EH (cell line): ENCODE data around the gene MT1F.
"Not testable (repeated sequence)": the region's sequence is repeated elsewhere in the genome, so short reads cannot be mapped to it uniquely, and the experiment has no call there.

Experiments used
- DNase-seq: peaks from one replicate; pipeline ENCODE4 v3.0.0-alpha.2; 2015; ENCODE audit warnings: low read depth

The MT1F gene

GRCh38 chr16:56672761-56673536 lies 15.2 kb downstream of the MT1F start:
- DNase-seq, result no peak

- peak; percentile 41 for DNase-seq
These were observed 16.2 kb downstream of the MT1F start for GRCh38 chr16:56673921-56674320.

GRCh38 chr16:56674570-56674969 lies 16.8 kb downstream of the MT1F start:
- DNase-seq, result not testable (repeated sequence)

DNA sequence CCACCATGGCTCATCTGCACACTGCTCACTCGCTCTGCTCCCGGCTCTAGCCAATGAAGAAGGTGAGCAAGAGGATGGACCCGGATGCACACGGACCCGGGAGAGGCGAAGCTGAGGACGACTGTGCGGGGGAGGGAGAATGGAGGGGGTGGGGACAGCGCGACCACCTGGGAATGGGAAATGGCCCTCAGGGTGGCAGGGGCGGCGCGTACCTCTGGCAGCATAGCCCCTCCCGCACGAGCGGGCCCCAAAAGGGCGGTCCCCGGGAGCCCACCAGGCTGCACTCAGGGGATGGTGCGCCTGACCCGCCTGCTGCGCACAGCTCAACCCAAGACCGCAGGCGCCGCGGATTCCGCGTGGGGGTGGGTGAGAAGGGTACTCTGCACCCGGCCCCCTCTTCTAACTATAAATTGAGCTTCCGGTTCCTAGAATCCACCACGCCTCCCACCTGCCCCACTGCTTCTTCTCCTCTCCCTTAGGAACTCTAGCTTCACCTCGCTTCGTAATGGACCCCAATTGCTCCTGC lies 18.0 kb downstream of the MT1F start:
- DNase-seq, result no peak

DNA sequence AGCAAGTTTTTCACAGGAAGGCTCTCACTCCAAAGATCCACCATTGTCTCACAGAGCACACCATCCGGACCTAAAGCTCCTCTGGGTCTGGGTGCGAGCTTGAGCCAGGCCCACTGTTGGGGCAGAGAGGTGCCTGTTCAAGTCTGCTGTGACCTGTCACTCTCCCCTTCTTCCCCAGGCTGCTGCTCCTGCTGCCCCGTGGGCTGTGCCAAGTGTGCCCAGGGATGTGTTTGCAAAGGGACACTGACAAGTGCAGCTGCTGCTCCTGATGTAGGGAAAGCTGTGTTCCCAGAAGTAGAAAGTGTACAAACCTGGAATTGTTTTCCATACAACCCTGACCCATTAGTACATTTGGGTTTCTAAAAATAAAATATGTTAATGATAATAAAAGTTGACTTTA lies 19.7 kb downstream of the MT1F start:
- no peak for DNase-seq

- DNase-seq, result no peak
These were observed 21.4 kb downstream of the MT1F start for GRCh38 chr16:56679078-56679730.

GRCh38 chr16:56679818-56680217 lies 22.1 kb downstream of the MT1F start:
- no peak for DNase-seq

- DNase-seq, result peak; percentile 91
These were observed 24.4 kb downstream of the MT1F start, which contains the start of gene MT1X for GRCh38 chr16:56681939-56682702. Gene MT1X, plus strand, starts transcription at chr16:56682470. Its CDS starts 71 bp downstream, at chr16:56682541.

DNA sequence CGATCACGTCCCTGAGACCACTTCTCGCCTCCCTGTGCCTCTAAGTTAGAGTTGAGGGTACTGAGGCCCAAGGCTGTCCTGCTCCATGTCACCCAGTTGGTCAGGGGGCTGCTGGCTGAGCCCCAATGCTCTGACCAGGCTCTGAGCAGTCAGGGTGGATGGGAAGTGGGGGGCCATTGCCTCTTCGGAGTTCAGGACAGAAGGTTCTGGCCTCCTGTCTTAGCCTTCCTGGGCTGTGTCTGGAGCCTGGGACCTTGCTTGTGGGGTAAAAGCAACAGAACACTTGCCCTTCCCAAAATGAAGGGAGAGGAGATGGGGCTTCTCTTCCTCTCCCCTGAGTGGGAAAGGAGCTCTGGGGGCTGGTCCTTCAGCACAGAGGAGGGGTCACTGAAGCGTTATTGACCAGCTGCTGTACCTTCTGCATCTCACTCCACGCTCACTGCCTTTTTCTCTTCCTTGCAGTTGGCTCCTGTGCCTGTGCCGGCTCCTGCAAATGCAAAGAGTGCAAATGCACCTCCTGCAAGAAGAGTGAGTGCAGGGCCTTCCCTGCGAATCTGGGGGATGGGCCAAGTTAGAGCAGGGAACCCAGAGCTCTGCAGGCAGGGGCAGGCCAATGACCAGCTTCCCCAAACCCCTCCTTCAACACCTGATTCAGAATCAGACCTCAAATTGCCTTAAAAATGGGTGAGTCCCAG lies 25.1 kb downstream of the MT1F start:
- DNase-seq, result no peak

- no peak for DNase-seq
These were observed 25.8 kb downstream of the MT1F start for GRCh38 chr16:56683424-56684172.

- no peak for DNase-seq
These were observed 26.6 kb downstream of the MT1F start for GRCh38 chr16:56684256-56684925.

DNA sequence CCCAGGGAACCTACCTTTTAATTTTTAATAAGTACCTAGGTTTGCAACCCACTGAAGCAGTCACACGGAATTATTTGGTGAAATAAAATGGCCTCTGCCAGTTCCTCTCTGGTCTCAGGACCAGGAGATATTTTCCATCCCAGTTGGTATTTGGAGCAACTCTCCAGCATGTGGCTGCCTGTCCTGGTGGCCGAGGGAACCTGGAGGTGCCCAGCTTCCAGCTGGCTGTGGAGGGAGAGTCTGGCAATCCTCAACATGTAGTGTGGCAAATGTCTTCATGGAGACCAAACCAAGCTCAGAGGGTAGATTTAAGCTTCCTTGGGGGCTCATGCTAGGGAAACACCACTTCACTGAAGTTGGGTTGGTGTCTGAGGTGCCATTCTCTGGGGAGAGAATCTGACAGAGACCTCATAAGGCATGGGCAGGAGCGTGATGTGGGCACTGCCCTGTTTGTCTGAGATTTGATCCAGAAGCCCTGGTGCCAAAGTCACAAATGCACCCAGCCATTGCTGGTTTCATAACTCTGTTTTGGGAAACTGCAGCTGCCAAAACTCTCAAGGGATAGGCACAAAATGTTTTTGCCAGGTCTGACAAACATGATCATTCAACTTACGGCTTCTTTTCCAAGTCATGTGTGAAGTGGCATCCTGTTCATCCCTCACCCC lies 27.3 kb downstream of the MT1F start:
- no peak for DNase-seq

- no peak for DNase-seq
These were observed 29.0 kb downstream of the MT1F start for GRCh38 chr16:56686758-56687157.

GRCh38 chr16:56688762-56689161 lies 31.0 kb downstream of the MT1F start:
- no peak for DNase-seq

DNA sequence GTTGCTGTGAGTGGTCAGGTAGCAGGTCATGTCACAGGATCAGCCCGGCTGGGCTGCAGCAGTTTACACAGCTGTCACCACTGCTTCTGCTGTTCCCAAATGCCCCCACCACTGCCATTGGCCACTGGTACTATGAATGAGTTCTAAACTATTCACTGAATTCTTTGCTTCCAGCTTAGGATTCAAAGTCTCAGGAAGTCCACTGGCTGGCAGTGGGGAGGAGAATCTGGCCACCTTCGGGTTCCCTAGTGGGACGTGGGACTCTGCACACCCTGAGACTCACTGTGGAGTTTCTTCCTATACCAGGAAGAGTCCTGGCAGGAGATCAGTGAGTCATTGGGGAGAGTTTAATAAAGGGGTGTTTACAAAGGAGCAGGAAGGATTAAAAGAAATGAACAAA lies 31.4 kb downstream of the MT1F start:
- peak; percentile 38 for DNase-seq

DNA sequence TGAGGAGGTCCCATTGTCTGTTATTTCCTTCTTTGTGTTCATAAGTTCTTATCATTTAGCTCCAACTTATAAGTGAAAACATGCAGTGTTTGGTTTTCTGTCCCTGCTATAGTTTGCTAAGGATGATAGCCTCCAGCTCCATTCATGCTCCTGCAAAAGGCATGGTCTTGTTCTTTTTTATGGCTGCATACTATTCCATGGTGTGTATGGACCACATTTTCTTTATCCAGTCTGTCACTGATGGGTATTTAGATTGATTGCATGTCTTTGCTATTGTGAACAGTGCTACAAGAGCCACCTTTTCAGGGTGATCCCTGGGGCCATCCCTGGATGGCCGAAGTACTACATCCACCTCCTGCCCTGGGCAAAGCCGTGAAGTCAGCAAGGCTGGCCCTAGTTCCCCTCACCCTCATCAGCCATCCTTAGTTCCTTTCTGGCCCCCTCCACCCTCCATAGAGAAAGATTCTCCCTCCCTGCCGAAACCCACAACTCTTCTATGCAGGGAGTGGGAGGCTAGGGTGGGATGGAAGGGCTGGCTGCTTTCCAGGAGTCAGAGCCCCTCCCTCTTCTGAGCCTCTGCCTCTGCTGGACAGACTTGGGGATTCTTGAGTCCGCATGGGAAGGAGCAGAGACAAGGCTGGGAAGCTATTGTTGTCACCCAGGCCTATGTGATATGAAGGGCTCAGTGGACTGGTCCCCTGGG lies 32.8 kb downstream of the MT1F start:
- no peak for DNase-seq

- peak; percentile 61 for DNase-seq
These were observed 34.1 kb downstream of the MT1F start for GRCh38 chr16:56691885-56692284.

DNA sequence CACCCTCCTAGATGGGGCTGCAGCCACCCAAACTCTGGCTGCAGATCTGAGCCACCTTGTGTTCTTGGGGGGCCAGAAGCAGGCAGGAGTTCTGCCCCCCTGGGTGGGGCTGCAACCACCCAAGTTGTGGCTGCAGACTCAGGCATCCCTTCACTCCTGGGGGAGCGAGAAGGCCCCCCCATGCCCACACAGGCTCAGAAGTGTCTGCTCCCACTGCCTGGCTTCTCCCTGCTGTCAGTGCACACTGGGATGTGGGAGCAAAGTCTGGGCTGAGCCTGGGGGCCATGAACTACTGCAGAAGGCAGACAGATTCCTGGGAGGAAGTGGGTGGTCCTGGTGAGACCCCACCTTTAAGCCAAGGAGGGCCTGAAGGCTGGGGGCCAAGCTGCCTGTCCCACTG lies 37.5 kb downstream of the MT1F start:
- no peak for DNase-seq

DNA sequence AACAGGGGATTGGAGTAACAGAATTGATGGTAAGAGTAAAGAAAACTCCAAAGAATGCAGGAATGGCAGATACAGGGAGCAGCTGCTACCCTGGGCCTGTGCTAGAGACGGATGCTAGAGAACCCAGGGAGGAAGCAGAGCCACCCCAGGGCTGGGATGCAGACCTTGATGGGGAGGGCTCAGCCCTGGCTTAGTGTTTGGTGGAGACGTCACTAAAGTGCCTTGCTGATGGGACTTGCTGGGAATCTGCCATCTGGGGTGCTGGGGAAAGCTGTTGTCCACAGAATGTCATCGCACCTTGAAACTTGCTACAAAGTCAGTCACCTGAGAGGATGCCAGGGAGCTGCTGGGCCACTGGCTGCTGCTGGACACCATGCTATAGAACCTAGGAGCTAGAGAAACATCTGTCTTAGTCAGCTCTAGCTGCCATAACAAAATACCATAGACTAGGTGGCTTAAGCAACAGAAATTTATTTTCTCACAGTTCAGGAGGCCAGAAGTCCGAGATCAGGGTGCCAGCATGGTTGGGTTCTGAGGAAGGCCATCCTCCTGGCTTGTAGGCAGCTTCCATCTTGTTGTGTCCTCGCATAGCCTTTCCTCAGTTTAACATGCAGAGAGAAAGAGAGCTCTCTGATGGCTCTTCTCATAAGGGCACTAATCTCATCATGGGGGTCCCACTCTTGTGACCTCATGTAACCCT lies 39.8 kb downstream of the MT1F start:
- DNase-seq, result no peak
